GM23248 (cell line): ENCODE results near the gene RASGRF1.

Source experiments
- EZH2 ChIP-seq: fragments of 200-600 bp; sonication (generic); IDR thresholded peaks from 2 replicates; pipeline ENCODE4 v1.6.1; 2018; ENCODE audit warnings: antibody characterized with exemption, mild to moderate bottlenecking; ENCODE audit not compliant: insufficient read depth, poor library complexity, severe bottlenecking
- EZH2phosphoT487 ChIP-seq: fragments of 200-600 bp; sonication (generic); IDR thresholded peaks from 2 replicates; pipeline ENCODE4 v1.6.1; 2018; ENCODE audit warnings: antibody characterized with exemption, moderate library complexity, mild to moderate bottlenecking, low read depth; ENCODE audit not compliant: insufficient read depth

- TF ChIP-seq EZH2, result no peak
- no peak for TF ChIP-seq EZH2phosphoT487
These were observed 138.7 kb downstream of the RASGRF1 start for GRCh38 chr15:78951841-78952238.
